Natural killer cell (primary cell): ENCODE measurements around the gene CD2. TPM values are rescaled to one million over a fixed set of nuclear protein-coding genes. Genes with fewer than 3 reads are reported as not detected.
A peak's percentile ranks its signal among the peaks of the same experiment; 100 is the strongest.

Experiments used
- ATAC-seq, 3 donors: fragments of 150-1000 bp in 2 of 3; fragments of 200-7000 bp in 1 of 3; cut with Tn5 transposase; 1 replicate in 1 of 3; 2 replicates in 2 of 3; pipeline ENCODE4 v1.10.0; 2021; ENCODE audit warnings: mild to moderate bottlenecking in 2 of 3, moderate library complexity in 2 of 3
- DNase-seq, 2 donors: peaks; one replicate each; pipeline versions ENCODE4 v3.0.0 to v3.0.0-alpha.2; 2013 to 2021; ENCODE audit warnings: mixed read lengths in 1 of 2
- H3K27ac ChIP-seq: one replicate; pipeline ENCODE4 v1.5.1; 2013; ENCODE audit warnings: mild to moderate bottlenecking, low read length
- H3K27me3 ChIP-seq: one replicate; pipeline ENCODE4 v1.6.1; 2013; ENCODE audit warnings: low read length; ENCODE audit not compliant: control insufficient read depth, insufficient read depth
- H3K36me3 ChIP-seq: one replicate; pipeline ENCODE4 v1.6.1; 2013; ENCODE audit warnings: low read length; ENCODE audit not compliant: control insufficient read depth, insufficient read depth
- H3K4me1 ChIP-seq: one replicate; pipeline ENCODE4 v1.6.1; 2013; ENCODE audit warnings: low read length; ENCODE audit not compliant: control insufficient read depth, insufficient read depth
- H3K4me3 ChIP-seq: one replicate; pipeline ENCODE4 v1.5.1; 2013; ENCODE audit warnings: low read length
- H3K9me3 ChIP-seq: one replicate; pipeline ENCODE4 v1.6.1; 2013; ENCODE audit warnings: low read length; ENCODE audit not compliant: control insufficient read depth, insufficient read depth
- H3K27ac Mint-ChIP-seq, 2 donors: one replicate each; pipeline ENCODE4 v1.8.0; 2022; ENCODE audit warnings: mild to moderate bottlenecking in 2 of 2, mixed read lengths in 2 of 2, moderate library complexity in 1 of 2
- H3K27me3 Mint-ChIP-seq, 2 donors: one replicate each; pipeline ENCODE4 v1.8.0; 2022; ENCODE audit warnings: low read depth in 2 of 2, mixed read lengths in 2 of 2
- H3K36me3 Mint-ChIP-seq: one replicate; pipeline ENCODE4 v1.8.0; 2022; ENCODE audit warnings: mixed read lengths
- H3K4me1 Mint-ChIP-seq, 2 donors: one replicate each; pipeline ENCODE4 v1.8.0; 2022; ENCODE audit warnings: mixed read lengths in 2 of 2
- H3K4me3 Mint-ChIP-seq: one replicate; pipeline ENCODE4 v1.8.0; 2022; ENCODE audit warnings: mild to moderate bottlenecking, moderate library complexity, mixed read lengths
- H3K9me3 Mint-ChIP-seq, 2 donors: one replicate each; pipeline ENCODE4 v1.8.0; 2022; ENCODE audit warnings: mixed read lengths in 2 of 2
- CTCF ChIP-seq: fragments of 200-600 bp; IDR thresholded peaks from one replicate; pipeline ENCODE4 v1.8.0; 2022; ENCODE audit warnings: antibody characterized with exemption
- WGBS: methylation state at CpG from one replicate; pipeline ENCODE4 v1.1.7; 2013; ENCODE audit warnings: missing lambda C conversion rate; ENCODE audit not compliant: insufficient coverage; 5-methylcytosine and 5-hydroxymethylcytosine counted together
- intact Hi-C: fragments of 100-400 bp; cut with micrococcal nuclease; formaldehyde crosslinking; loops from one replicate; pipeline ENCODE4 v1.14.2; 2022
- total RNA-seq, 4 donors: library from RNA; stranded (reverse); fragments of 120-200 nt in 1 of 4; gene quantifications; one replicate each; pipeline versions ENCODE4 v1.2.3 to v1.2.4, GENCODE V29; 2013 to 2022

The CD2 gene
- total RNA-seq, 3 donors from 2014 or later (not counting 1 experiment from before 2014, with no cell fraction given): 30.4 to 93.4 (median 60.8) TPM

- H3K4me3 ChIP-seq: no peak overlapping the region
- peak overlapping the region; percentile 78 for H3K4me3 Mint-ChIP-seq
- H3K9me3 Mint-ChIP-seq: no peaks in the 10 kb centered on the region
- peaks cover 46% of the 10 kb centered on the region in 2 donors for H3K4me1 Mint-ChIP-seq
- H3K4me1 ChIP-seq: peaks cover 51% of the 10 kb centered on the region
- H3K27ac Mint-ChIP-seq: peak overlapping the region; percentile 94 to 97
- WGBS: 39% methylated on average over 8 of the region's 8 CpGs
- peak overlapping the region; percentile 85 for H3K27ac ChIP-seq
- peak; percentile 60 to 90 for DNase-seq
- peak; percentile 93 for TF ChIP-seq CTCF
- intact Hi-C loops: loop anchor here (1.0 to 5.0 kb wide), 5 partner anchors 80 to 323 kb away; partner anchors contain the start of genes CD58 and TTF2
- no peaks in the 10 kb centered on the region for H3K36me3 Mint-ChIP-seq
- H3K9me3 ChIP-seq: no peaks in the 10 kb centered on the region
- no peaks in the 10 kb centered on the region for H3K36me3 ChIP-seq
- H3K27me3 Mint-ChIP-seq: no peaks in the 10 kb centered on the region
- H3K27me3 ChIP-seq: no peaks in the 10 kb centered on the region
- peak; percentile 53 to 58 (median 58) for ATAC-seq
Measured at GRCh38 chr1:116737020-116737854, 17.0 kb upstream of the CD2 start.

GRCh38 chr1:116737855-116738321, 16.3 kb upstream of the CD2 start:
- TF ChIP-seq CTCF: no peak
- Mint-ChIP-seq H3K9me3 (peaks cover 1 to 2% of the 10 kb centered on the region in 2 donors), H3K36me3 (no peaks in the 10 kb centered on the region), H3K4me1 (peaks cover 46% of the 10 kb centered on the region in 2 donors), H3K27me3 (no peaks in the 10 kb centered on the region), H3K27ac (peak overlapping the region; percentile 94 to 97), H3K4me3 (peak overlapping the region; percentile 78)
- ATAC-seq (peak in 1 of 3 donors; percentile 2), DNase-seq (peak in 1 of 2 donors; percentile 69)
- Histone ChIP-seq H3K27me3 (no peaks in the 10 kb centered on the region), H3K4me3 (no peak overlapping the region), H3K4me1 (peaks cover 53% of the 10 kb centered on the region), H3K9me3 (peaks cover 2% of the 10 kb centered on the region), H3K27ac (peak overlapping the region; percentile 85), H3K36me3 (no peaks in the 10 kb centered on the region)
- 70% methylated on average over 7 of the region's 7 CpGs for WGBS
- intact Hi-C loops: loop anchor here (1.0 to 5.0 kb wide), 5 partner anchors 79 to 322 kb away; partner anchors contain the start of genes CD58 and TTF2

- Histone ChIP-seq H3K36me3 (no peaks in the 10 kb centered on the region), H3K4me1 (peaks cover 53% of the 10 kb centered on the region), H3K4me3 (no peak overlapping the region), H3K27me3 (no peaks in the 10 kb centered on the region), H3K27ac (peak overlapping the region; percentile 85), H3K9me3 (peaks cover 11% of the 10 kb centered on the region)
- peak overlapping the region; percentile 94 to 97 for H3K27ac Mint-ChIP-seq
- DNase-seq (peak; percentile 62 to 94), ATAC-seq (peak; percentile 88 to 97 (median 92))
- H3K4me3 Mint-ChIP-seq: peak overlapping the region; percentile 78
- WGBS: 17% methylated on average over 9 of the region's 9 CpGs
- H3K27me3 Mint-ChIP-seq: no peaks in the 10 kb centered on the region
- no peak for TF ChIP-seq CTCF
- peaks cover 3% of the 10 kb centered on the region in 2 donors for H3K9me3 Mint-ChIP-seq
- no peaks in the 10 kb centered on the region for H3K36me3 Mint-ChIP-seq
- peaks cover 46% of the 10 kb centered on the region in 2 donors for H3K4me1 Mint-ChIP-seq
- intact Hi-C loops: loop anchor here (1.0 to 5.0 kb wide), 3 partner anchors 30 to 193 kb away; partner anchors contain the start of gene CD58
Measured at GRCh38 chr1:116738673-116739370, 15.4 kb upstream of the CD2 start.
